RCC 7860 (cell line): ENCODE data around the gene LMTK2.

Experiments used
- DNase-seq: peaks from one replicate; pipeline ENCODE4 v3.0.0-alpha.2; 2015; ENCODE audit warnings: low spot score
- FAIRE-seq: peaks from 2 replicates; lab custom pipeline; 2012; peaks lifted over from hg19 to GRCh38; lab: Jason Lieb, UNC

LMTK2 gene

DNA sequence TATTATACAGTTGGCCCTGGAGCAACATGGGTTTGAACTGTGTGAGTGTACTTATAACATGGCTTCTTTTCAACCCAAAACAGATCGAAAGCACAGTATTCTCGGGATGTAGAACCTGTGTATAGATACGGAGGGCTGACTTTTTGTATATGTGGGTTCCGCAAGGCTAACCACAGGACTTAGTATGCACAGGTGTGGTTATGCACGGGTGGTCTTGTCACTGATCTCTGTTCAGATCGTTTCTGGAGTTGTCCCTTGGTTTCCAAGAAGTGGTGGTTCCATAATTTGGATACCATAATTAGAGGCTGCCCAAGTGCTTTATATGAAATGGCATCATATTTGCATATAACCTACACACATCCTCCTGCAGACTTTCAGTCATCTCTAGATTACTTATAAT, 93.7 kb downstream of the LMTK2 start:
- no peak for FAIRE-seq
- DNase-seq, result no peak

DNA sequence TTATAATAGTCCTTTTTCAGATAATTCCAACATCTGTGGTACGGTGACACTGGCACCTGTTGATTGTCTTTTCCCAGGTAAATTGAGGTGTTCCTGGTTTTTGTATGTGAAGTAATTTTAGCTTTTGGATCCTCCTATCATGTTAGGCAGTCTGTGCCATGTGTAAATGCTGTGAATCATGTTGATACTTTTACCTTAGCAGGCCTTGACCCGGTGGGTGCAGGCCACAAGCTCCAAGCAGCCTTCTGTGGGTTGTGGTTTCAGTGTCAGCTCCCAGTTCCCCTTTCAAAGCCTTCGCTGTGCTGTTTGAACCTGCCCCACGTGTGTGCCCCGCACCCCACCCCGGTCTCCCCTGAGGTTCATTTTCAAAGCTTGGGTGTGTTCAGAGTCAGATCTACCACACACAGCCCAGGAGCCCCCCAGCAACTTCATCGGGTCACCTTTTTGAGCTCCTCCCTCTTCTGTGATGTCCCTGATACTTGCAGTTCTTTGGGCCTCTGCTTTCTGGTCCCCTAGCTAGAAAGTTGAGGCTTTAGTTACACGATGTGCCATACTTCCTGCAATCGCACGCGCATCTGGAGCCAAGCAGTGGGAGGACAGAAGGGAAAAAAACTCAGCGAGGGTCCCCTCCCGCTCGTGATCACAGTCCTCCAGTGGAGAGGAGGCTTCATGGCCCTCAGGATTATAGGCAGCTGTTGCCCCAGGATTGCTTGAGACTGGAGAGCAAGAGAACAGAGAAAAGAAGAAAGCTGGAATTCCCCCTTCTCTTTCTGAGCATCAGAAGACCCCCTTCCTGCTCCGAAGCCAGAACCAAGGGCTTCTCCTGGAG, 95.9 kb downstream of the LMTK2 start:
- DNase-seq, result no peak

DNA sequence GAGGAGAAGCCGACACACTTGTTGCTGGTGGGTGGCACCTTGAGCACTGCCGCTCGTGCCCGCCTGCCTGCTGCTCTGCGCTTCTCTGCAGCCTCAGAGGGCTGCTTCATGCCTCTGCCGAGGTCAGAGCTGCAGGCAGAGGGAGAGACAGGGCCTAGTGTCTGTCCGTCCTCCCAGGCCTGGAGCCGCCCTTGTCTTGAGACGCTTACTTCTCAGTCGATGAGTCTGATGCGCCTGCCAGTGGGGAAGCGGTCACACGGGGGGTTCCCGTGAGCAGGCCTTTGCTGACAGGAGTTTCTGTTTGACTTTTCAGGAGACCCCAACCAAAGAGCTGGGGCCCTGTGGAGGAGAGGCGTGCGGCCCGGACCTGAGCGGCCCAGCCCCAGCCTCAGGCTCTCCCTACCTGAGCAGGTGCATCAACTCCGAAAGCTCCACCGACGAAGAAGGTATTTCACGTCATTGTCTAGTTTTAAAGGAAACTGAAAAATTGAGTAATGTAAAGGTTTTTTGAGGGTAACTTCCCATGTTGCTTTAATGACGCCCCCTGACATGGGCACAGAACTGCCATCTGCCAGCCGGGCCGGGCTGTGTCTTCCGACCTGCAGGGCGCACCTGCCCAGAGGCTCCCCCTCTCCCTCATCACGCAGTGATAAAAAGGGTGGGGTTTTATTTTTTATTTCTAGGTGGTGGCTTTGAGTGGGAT, 96.8 kb downstream of the LMTK2 start:
- no peak for DNase-seq
- FAIRE-seq, result no peak

More for the DNA sequence above, 95.9 kb downstream of the LMTK2 start:
- no peak for FAIRE-seq

DNA sequence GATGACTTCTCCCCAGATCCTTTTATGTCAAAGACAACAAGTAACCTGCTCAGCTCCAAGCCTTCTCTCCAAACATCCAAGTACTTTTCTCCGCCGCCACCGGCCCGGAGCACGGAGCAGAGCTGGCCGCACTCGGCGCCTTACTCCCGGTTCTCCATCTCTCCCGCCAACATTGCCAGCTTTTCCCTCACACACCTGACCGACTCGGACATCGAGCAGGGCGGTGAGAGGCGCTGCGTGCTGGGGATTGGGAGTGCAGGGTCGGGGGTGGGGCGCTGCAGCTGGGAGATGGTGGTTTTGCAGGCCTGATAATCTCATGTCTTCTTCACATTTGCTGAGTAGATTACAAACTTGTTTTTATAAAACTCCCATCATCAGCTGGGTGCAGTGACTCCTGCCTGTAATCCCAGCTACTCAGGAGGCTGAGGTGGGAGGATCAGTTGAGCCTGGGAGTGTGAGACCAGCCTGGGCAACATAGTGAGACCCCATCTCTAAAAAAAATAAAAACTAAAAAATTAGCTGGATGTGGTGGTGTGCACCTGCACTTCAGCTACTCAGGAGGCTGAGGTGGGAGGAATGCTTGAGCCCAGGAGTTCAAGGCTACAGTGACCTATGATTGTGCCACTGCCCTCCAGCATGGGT, 97.4 kb downstream of the LMTK2 start:
- FAIRE-seq, result no peak

DNA sequence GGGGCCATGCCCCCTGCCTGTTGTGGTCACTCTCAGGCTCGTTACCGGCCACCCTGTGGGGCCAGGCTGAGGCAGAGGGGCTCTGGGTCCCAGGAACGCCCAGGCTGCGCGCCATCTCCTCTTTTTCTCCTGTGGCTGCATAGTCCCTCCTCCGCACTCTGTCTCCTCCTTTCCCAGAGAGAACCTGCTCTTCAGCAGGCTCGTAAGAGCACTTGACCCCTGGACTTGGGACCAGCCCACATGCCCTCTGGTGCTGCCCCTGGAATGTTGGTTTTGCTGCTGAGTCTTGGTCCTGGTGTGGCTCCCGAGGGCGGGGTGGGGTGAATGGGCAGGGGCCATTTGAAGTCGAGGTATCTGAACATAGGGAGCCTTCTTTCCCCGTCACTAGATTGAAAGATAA, 98.0 kb downstream of the LMTK2 start:
- no peak for DNase-seq
- FAIRE-seq, result no peak

More for the DNA sequence above, 97.4 kb downstream of the LMTK2 start:
- no peak for DNase-seq

DNA sequence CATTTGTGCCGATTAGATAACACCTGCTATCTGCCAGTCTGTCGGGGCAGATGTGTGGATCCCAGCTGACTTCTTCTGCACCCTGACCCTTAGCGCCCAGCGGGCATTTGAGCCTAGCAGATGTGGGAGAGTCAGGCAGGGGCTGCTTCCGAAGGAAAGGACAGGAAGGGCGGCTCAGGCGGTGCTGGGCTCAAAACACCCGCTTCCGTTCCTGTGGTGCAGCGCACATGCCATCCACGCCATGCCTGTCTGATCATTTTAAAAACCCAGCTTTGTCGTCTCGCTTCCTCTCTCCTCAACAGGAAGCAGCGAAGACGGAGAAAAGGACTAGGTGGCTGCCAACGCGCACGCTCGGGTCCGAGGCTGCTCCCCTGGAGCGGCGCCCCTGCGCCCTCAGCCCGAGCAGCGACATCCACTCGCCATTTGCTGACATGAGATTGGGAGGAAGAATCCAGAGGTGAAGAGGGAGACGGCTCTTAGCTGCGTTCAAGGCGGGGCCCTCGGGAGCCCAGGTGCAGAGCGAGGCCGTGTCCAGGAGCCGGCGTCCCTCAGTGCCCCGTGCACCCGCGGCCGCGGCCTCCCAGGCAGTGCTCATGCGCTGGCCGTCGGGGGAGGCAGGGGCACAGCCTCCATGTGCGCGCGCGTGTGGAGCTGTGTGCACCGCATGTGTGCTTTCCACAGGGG, 98.6 kb downstream of the LMTK2 start:
- DNase-seq (no peak), FAIRE-seq (no peak)

DNA sequence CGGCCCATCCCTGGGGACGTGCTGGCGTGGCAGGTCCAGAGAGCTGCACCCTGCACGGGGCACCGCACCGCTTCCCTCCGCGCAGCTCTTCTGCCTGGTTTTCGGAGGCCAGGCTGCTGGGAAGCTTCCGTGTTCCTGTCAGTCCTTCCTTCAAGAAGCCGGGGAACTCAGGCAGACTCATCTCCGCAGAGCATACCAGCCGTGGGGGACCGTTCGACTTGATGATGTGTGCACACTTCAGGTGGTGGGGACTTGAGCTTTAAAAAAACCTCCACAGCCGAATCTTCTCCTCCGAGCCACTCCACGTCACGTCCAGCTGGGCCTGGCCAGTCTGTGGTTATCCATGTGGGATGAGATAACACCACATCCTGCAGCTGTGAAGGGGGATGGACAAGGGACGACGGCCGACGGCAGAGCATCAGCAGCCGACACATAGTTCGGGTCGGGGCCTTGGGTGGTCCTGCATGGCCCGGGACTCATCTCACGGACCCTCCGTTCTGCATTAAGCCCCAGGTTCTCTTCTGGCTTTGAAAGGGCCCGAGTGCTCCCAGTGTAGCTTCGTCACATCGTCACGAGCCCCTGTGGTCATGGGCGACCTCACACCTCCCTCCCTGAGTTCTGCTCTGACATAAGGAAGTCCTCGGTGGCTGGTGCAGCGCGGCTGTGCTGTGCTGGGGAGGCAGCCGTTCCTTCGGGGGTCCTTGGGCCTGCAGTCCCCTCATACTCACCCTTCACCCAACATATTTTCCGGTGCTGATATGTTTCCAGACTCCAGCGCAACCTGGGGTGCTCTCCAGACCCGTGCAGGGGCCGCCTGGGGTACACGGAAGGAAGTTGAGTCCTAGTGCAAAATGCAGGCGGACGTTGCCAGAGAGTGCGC, 100.0 kb downstream of the LMTK2 start:
- no peak for FAIRE-seq

DNA sequence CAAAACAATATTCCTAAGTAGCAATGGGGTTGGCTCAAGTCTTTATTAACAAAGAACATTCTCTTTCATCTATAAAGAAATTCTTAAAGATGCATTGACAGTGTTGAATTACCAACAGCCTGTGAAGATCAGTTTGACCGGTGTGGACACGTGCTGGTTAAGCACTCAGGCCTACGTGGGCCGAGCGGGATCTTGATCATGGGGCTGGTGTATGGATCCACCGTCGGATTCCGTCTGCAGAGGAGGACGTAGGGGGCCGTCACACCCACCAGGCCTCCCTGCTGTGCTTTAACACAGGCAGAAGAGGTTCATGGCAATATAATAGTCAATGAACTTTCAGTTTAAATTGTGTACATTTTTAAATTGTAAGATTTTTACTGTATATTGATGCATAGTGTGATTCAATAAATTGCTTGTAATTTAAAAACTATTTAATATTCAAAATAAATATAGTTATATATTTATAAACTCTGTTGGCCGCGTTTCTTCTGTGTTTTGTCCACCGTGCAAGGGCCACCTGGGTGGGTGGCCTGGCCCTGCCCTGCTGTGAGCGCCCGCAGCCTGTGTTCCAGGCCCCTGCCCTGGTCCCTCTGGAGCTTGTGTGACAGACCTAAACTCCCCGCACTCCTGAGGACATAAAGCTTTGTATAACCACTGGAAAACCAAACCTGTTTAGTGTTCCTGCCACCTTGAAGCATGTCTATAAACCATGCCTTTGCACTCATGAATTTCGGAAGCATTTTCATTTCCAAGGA, 102.7 kb downstream of the LMTK2 start:
- no peak for DNase-seq

More for the DNA sequence above, 100.0 kb downstream of the LMTK2 start:
- DNase-seq, result no peak

DNA sequence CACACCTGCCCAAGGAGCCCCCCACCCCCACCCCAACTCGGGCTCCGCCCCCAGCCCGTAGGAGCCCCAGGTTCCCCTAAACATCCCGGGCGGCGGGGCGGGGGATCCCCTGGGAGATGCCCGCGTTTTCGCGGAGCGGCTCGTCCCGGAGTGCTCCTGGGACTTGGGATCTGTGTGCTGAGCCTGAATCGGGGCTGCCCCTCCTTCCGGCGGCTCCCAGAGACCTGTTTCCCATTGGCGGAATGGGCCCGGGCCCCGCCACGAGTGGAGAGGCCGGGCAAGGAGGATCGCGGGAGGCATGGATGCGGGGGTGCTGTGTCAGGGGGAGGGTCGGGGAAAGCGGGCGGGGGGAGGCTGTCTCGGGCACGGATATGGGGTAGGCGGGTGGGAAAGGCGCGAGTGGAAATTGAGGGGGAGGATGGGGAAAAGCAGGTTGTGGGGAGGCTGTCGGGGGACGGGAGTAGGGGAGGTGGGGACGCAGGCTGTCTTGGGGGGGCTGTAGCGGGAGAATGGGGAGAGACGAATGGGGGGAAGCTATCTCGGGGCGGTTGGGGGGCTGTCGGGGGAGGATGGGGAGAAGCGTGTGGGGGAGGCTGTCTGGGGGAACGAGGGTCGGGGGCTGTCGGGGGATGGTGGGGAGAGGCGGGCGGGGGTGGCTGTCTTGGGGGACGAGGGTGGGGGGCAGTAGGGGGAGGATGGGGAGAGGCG, 104.0 kb downstream of the LMTK2 start:
- DNase-seq (no peak), FAIRE-seq (no peak)

More for the DNA sequence above, 102.7 kb downstream of the LMTK2 start:
- FAIRE-seq, result no peak

DNA sequence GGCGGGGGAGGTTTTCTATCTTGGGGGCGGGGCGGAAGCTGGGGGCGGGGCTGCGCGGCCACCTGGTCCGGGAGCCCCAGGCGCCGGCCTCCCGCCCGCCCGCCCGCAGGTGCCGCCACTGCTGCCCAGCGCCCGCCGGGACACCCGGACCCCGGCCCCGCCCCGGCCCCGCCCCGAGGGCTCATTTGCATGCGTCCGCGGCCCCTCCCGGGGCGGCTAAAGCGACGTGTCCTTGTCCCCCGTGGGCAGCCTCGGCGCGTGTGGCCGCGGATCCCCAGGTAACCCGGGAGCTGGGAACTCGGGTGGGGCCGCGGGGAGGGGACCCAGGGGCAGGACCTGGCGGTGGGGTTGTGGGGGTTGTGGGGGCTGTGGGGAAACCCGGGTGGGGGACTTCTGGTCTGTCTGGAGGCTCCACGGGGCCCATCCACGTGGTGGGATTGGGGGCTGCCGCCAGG, 104.6 kb downstream of the LMTK2 start, which contains the start of gene BHLHA15:
Gene BHLHA15, plus strand, starts transcription at position 219 of the 455 bp plus-strand sequence. CDS start 871 bp downstream, outside the sequence.
- FAIRE-seq (no peak), DNase-seq (no peak)

DNA sequence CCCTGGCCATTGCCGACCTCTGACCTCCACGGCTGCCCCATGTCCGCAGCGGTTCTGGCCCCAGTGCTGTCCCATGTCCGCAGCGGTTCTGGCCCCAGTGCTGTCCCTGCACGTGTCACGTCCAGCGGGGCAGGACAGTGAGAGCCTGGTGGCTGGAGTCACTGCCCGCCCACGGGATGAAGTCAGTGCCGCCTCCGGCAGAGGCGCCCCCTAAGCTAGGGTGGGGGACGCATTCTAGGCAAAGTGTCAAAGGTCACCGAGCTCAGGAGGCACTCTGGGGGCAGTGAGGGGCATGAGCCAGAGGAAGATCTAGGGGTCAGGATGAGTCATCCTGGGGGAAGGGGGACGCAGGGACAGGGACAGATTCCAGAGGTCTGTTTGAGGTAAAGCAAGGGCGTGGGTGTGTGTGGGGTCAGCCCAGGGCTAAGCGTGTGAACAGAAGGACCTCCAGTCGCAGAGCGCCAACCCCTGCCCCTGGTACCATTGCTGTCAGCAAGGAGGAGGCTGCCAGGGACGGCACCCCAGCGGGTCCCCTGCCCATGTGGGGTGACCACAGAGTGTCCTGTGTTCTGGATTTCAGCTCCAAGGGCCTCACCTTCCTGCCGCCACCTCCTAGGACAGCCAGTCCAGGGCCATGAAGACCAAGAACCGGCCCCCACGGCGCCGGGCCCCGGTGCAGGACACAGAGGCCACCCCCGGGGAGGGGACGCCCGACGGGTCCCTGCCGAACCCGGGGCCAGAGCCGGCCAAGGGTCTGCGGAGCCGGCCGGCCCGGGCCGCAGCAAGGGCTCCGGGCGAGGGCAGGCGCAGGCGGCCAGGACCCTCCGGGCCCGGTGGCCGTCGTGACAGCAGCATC, 105.2 kb downstream of the LMTK2 start:
- FAIRE-seq, result no peak
- DNase-seq, result no peak

DNA sequence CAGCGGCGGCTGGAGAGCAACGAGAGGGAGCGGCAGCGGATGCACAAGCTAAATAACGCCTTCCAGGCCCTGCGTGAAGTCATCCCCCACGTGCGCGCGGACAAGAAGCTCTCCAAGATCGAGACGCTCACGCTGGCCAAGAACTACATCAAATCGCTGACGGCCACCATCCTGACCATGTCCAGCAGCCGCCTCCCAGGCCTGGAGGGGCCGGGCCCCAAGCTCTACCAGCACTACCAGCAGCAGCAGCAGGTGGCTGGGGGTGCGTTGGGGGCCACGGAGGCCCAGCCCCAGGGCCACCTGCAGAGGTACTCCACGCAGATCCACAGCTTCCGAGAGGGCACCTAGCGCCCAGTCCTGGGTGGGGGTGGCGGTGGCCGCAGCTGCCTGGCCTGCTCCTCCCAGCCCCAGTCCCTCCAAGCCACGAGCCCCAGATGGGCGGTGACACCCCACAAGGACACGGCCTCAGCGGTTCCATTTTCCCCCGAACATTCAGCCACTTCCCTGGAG, 105.9 kb downstream of the LMTK2 start:
- DNase-seq, result no peak
- FAIRE-seq, result no peak

DNA sequence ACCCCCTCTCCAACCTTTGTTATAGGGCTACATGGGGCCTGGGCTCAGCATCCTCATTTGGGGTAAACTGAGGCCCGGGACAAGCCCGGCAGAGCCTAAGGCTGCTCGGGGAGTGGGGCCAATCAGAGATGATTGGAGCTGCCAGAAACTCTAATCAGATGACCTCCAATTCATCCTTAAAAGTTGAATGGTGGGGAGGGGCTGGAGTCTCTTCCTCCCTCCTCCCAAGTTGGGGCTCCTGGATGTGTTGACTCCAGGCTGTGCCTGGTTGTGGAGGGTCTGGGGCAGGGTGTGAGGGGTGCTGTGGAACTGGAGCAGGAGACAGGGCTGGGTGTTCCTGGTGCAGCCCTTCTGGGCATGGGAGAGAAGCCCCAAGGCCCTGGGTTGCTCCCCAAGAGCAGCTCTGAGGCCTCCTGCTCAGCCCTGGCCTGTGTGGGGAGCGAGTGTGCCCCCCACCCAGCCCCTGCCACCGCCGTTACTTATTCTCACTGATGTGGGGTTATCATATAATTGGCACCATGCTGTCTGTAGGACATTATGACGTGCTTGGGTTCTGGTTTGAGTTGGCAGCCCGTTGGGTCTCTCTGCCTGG, 106.7 kb downstream of the LMTK2 start:
- DNase-seq, result no peak
- FAIRE-seq, result no peak

DNA sequence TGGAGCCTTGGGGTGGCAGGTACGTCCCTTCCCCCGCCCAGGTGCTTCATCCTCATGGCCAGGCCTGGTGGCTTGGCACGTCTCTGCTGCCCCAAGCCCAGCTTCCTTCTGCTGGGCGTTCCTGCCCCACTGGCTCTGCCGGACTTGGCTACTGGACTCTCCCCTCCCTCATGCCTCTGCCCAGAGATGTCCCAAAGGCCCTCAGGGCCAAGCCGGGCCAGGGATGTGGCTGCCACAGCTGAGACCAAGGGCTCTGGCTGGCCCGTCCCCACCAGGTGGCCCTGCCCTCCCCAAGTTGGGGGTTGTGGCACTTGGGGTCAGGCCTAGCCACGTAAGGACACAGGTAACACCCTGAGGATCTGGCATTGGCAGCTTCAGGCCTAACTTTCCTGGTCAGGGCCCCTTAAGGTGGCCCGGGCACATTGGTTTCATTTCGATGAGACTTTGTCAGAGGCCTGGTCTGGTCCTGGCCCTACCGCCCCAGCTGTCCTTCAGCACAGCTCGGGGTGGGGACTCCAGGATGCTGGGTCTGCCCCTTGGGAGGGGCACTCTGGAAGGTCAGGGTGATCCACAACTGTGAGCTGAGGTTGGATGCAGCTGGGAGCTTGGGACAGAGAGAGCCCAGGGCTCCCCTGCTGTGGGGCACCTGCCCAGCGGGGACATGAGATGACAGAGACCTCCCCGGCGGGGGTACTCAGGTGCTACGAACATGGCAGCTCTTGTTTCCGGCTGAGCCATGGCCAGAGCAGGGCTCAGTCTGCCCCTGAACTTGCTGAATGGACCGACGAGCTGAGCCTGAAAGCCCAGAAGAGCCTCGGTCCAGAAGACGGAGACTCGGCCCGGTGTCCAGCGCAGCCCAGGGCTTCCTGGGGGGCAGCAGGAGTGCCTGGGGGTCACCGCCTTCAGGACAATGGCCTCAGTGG, 107.5 kb downstream of the LMTK2 start:
- FAIRE-seq (no peak), DNase-seq (no peak)

DNA sequence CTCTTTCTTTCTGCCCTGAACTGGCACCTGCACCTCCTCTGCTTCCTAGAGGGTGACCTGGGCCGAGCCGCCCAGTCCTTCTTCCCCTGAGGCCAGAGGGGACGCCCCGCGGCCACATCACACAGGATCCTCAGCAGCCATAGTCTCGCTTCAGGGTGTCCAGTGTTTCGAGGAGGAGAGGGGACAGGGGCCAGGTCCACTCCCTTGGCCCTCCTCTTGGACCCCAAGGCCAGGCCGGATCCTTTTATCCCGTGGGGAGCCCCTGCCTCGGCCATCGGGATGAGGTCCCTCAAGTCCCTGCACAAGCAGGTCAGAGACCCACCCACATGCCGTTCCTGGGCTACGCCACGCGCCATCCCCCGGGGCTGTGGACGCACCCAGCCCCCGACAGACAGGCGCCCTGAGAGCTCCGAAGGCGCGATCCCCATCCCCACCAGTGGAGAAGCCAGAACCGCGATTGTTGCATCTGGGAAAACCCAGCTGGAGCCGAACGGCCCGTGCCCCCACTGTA, 108.2 kb downstream of the LMTK2 start:
- FAIRE-seq (no peak), DNase-seq (no peak)
